CD4-positive, alpha-beta memory T cell (primary cell): ENCODE measurements around the gene DRAXIN. TPM values are rescaled to one million over a fixed set of nuclear protein-coding genes. Genes with fewer than 3 reads are reported as not detected.

Source experiments
- CTCF ChIA-PET: fragments of 350-600 bp; sonication (Branson Sonifier 250); formaldehyde crosslinking; loops from one replicate; lab custom pipeline; 2021; ENCODE audit warnings: inconsistent platforms; ENCODE audit not compliant: partially characterized antibody; lab: Charles Lee
- POLR2A ChIA-PET: fragments of 350-600 bp; sonication (Branson Sonifier 250); formaldehyde crosslinking; loops from one replicate; lab custom pipeline; 2021; ENCODE audit not compliant: partially characterized antibody; lab: Charles Lee
- DNase-seq, 5 donors: peaks; one replicate each; pipeline versions ENCODE4 v3.0.0 to v3.0.0-alpha.2; 2020 to 2022; ENCODE audit warnings: mixed read lengths in 1 of 5
- H3K27ac ChIP-seq: one replicate; pipeline ENCODE4 v1.7.0; 2013; ENCODE audit warnings: low read depth, low read length
- H3K27me3 ChIP-seq: 2 replicates; pipeline ENCODE4 v1.7.0; 2013; ENCODE audit warnings: mild to moderate bottlenecking, low read length, moderate library complexity; ENCODE audit not compliant: insufficient read depth
- H3K36me3 ChIP-seq: 2 replicates; pipeline ENCODE4 v1.7.0; 2013; ENCODE audit warnings: mild to moderate bottlenecking, low read length, moderate library complexity; ENCODE audit not compliant: insufficient read depth
- H3K4me1 ChIP-seq: 2 replicates; pipeline ENCODE4 v1.7.0; 2013; ENCODE audit warnings: mild to moderate bottlenecking, low read length, moderate library complexity; ENCODE audit not compliant: insufficient read depth
- H3K4me3 ChIP-seq, 2 donors: one replicate each; pipeline ENCODE4 v1.7.0; 2013; ENCODE audit warnings: low read length in 2 of 2, mild to moderate bottlenecking in 1 of 2
- H3K9me3 ChIP-seq, 2 donors: one replicate each; pipeline ENCODE4 v1.7.0; 2013; ENCODE audit warnings: low read length in 2 of 2, control low read depth in 1 of 2; ENCODE audit not compliant: control insufficient read depth in 1 of 2
- H3K27ac Mint-ChIP-seq, 7 donors: one replicate each; pipeline ENCODE4 v1.8.0; 2020 to 2021; ENCODE audit warnings: mixed read lengths in 7 of 7, mild to moderate bottlenecking in 6 of 7, inconsistent platforms in 3 of 7, moderate library complexity in 3 of 7
- H3K27me3 Mint-ChIP-seq, 2 donors: one replicate each; pipeline ENCODE4 v1.8.0; 2020 to 2021; ENCODE audit warnings: mixed read lengths in 2 of 2
- H3K36me3 Mint-ChIP-seq, 2 donors: one replicate each; pipeline ENCODE4 v1.8.0; 2020 to 2021; ENCODE audit warnings: mixed read lengths in 2 of 2, inconsistent platforms in 1 of 2, mild to moderate bottlenecking in 1 of 2
- H3K4me1 Mint-ChIP-seq, 4 donors: one replicate each; pipeline ENCODE4 v1.8.0; 2020 to 2021; ENCODE audit warnings: mixed read lengths in 4 of 4, mild to moderate bottlenecking in 1 of 4
- H3K4me3 Mint-ChIP-seq, 8 donors: one replicate each; pipeline ENCODE4 v1.8.0; 2020 to 2021; ENCODE audit warnings: mixed read lengths in 8 of 8, mild to moderate bottlenecking in 7 of 8, moderate library complexity in 6 of 8, inconsistent platforms in 3 of 8
- H3K9me3 Mint-ChIP-seq, 8 donors: one replicate each; pipeline ENCODE4 v1.8.0; 2020 to 2021; ENCODE audit warnings: mixed read lengths in 8 of 8, mild to moderate bottlenecking in 5 of 8, inconsistent platforms in 3 of 8, moderate library complexity in 1 of 8
- intact Hi-C: fragments of 100-400 bp; cut with micrococcal nuclease; formaldehyde crosslinking; loops from one replicate; pipeline ENCODE4 v1.15.1; 2023
- polyA plus RNA-seq, 2 donors: library from polyadenylated mRNA; unstranded; fragments of 300-500 nt; fragmentation: Illumina TruSeq; gene quantifications; one replicate each; pipeline ENCODE4 v1.2.3, GENCODE V29; 2021
- total RNA-seq, 2 experiments: library from RNA; stranded (reverse); gene quantifications; one replicate each; pipeline ENCODE4 v1.2.3, GENCODE V29; 2021

DRAXIN gene
- total and polyA plus RNA-seq, 4 experiments from 2014 or later = 0.07 to 0.23 (median 0.17) TPM; not detected in 1

DNA sequence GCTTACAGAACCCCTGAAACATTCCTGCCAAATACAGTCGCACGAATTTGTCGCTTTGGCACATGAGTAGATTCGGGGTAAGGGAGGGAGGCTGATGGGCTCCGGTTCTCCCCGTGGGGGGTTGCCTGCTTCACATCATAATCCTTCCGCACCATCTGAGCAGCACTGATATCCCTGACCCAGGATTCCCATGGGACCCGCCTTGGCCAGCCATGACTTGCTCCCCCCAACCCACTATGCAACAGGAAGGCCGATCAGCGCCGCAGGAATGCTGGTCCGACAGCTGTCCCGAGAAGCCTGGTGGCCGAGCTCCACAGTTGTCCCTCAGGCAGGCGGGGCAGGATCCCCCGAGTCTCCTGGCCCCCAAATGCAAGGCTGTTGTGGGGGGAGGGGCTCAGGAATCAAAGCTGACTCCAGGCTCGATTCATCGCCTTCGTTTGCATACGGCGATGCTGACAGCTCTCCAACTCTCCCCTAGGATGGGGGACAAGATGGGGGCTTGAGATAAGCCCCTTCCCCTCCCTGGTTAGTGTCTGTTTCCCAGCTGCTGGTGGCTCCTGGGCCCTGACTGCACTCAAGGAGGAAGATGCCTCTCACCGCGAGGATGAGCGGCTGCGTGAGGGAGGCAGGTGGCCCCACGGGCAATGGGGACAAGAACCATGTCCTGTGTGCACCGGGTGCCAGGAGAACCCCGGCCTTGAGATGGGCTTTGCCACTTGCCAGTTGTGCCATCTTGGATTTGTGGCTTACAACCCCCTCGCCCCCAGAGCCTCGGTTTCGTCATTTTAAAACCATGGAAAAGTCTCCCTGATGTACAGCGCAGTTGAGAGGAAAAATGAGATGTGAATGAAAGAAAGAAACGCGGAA is 9.3 kb downstream of the DRAXIN start:
- Mint-ChIP-seq H3K27ac (no peak overlapping the region), H3K9me3 (no peaks in the 10 kb centered on the region), H3K27me3 (peaks cover 15 to 16% of the 10 kb centered on the region in 2 donors), H3K36me3 (no peaks in the 10 kb centered on the region), H3K4me3 (no peak overlapping the region), H3K4me1 (no peaks in the 10 kb centered on the region)
- DNase-seq = no peak
- Histone ChIP-seq H3K4me1 (peaks cover 5% of the 10 kb centered on the region), H3K9me3 (no peaks in the 10 kb centered on the region), H3K36me3 (no peaks in the 10 kb centered on the region), H3K27ac (no peak overlapping the region), H3K27me3 (no peaks in the 10 kb centered on the region), H3K4me3 (no peak overlapping the region)
- intact Hi-C loops = no loop called here
- ChIA-PET CTCF (interaction anchor here (1.4 to 1.5 kb wide), 3 partner anchors 10 to 38 kb away, joined by 3 to 4 read pairs (median 4); no protein-coding TSS in a partner anchor), POLR2A (no interaction called here)

- Histone ChIP-seq H3K9me3 (no peaks in the 10 kb centered on the region), H3K4me1 (peaks cover 5% of the 10 kb centered on the region), H3K27ac (no peak overlapping the region), H3K36me3 (no peaks in the 10 kb centered on the region), H3K4me3 (no peak overlapping the region), H3K27me3 (no peaks in the 10 kb centered on the region)
- H3K36me3 Mint-ChIP-seq = no peaks in the 10 kb centered on the region
- H3K27ac Mint-ChIP-seq = no peak overlapping the region
- H3K27me3 Mint-ChIP-seq = peaks cover 15 to 16% of the 10 kb centered on the region in 2 donors
- ChIA-PET POLR2A (no interaction called here), CTCF (interaction anchor here (1.5 kb wide), 1 partner anchor 9 kb away, joined by 3 read pairs; no protein-coding TSS in a partner anchor)
- intact Hi-C loops = no loop called here
- H3K9me3 Mint-ChIP-seq = no peaks in the 10 kb centered on the region
- H3K4me1 Mint-ChIP-seq = no peaks in the 10 kb centered on the region
- no peak overlapping the region for H3K4me3 Mint-ChIP-seq
- no peak for DNase-seq
These were observed 10.0 kb downstream of the DRAXIN start for GRCh38 chr1:11701551-11701961.

- Mint-ChIP-seq H3K4me3 (no peak overlapping the region), H3K27me3 (peaks cover 15 to 16% of the 10 kb centered on the region in 2 donors), H3K36me3 (no peaks in the 10 kb centered on the region), H3K9me3 (no peaks in the 10 kb centered on the region), H3K4me1 (no peaks in the 10 kb centered on the region), H3K27ac (no peak overlapping the region)
- ChIA-PET POLR2A (no interaction called here), CTCF (interaction anchor here (1.5 kb wide), 1 partner anchor 9 kb away, joined by 3 read pairs; no protein-coding TSS in a partner anchor)
- H3K4me3 ChIP-seq = no peak overlapping the region
- no peaks in the 10 kb centered on the region for H3K9me3 ChIP-seq
- peaks cover 5% of the 10 kb centered on the region for H3K4me1 ChIP-seq
- no peak for DNase-seq
- H3K27ac ChIP-seq = no peak overlapping the region
- H3K36me3 ChIP-seq = no peaks in the 10 kb centered on the region
- intact Hi-C loops = no loop called here
- H3K27me3 ChIP-seq = no peaks in the 10 kb centered on the region
These were observed 10.7 kb downstream of the DRAXIN start for GRCh38 chr1:11701981-11702803.

GRCh38 chr1:11703357-11704193 is 12.1 kb downstream of the DRAXIN start:
- ChIA-PET POLR2A (no interaction called here), CTCF (no interaction called here)
- no peaks in the 10 kb centered on the region for H3K4me1 Mint-ChIP-seq
- Histone ChIP-seq H3K9me3 (no peaks in the 10 kb centered on the region), H3K4me3 (no peak overlapping the region), H3K4me1 (no peaks in the 10 kb centered on the region), H3K36me3 (no peaks in the 10 kb centered on the region), H3K27me3 (no peaks in the 10 kb centered on the region), H3K27ac (no peak overlapping the region)
- DNase-seq = no peak
- H3K9me3 Mint-ChIP-seq = no peaks in the 10 kb centered on the region
- no peak overlapping the region for H3K27ac Mint-ChIP-seq
- H3K4me3 Mint-ChIP-seq = no peak overlapping the region
- H3K27me3 Mint-ChIP-seq = peaks cover 11 to 13% of the 10 kb centered on the region in 2 donors
- intact Hi-C loops = no loop called here
- no peaks in the 10 kb centered on the region for H3K36me3 Mint-ChIP-seq

GRCh38 chr1:11704194-11704529 is 12.7 kb downstream of the DRAXIN start:
- H3K4me1 Mint-ChIP-seq = no peaks in the 10 kb centered on the region
- no peaks in the 10 kb centered on the region for H3K36me3 Mint-ChIP-seq
- Histone ChIP-seq H3K36me3 (no peaks in the 10 kb centered on the region), H3K27me3 (peaks cover 3% of the 10 kb centered on the region), H3K9me3 (no peaks in the 10 kb centered on the region), H3K4me3 (no peak overlapping the region), H3K27ac (no peak overlapping the region), H3K4me1 (no peaks in the 10 kb centered on the region)
- H3K27ac Mint-ChIP-seq = no peak overlapping the region
- H3K9me3 Mint-ChIP-seq = no peaks in the 10 kb centered on the region
- H3K4me3 Mint-ChIP-seq = no peak overlapping the region
- ChIA-PET POLR2A (no interaction called here), CTCF (interaction anchor here (1.4 kb wide), 1 partner anchor 22 kb away, joined by 3 read pairs; no protein-coding TSS in a partner anchor)
- no peak for DNase-seq
- intact Hi-C loops = no loop called here
- peaks cover 12% of the 10 kb centered on the region in 2 donors for H3K27me3 Mint-ChIP-seq

GRCh38 chr1:11704691-11705475 is 13.4 kb downstream of the DRAXIN start:
- Histone ChIP-seq H3K9me3 (no peaks in the 10 kb centered on the region), H3K27ac (no peak overlapping the region), H3K36me3 (no peaks in the 10 kb centered on the region), H3K4me1 (no peaks in the 10 kb centered on the region), H3K4me3 (no peak overlapping the region), H3K27me3 (peaks cover 3% of the 10 kb centered on the region)
- ChIA-PET POLR2A (no interaction called here), CTCF (interaction anchor here (1.4 kb wide), 1 partner anchor 23 kb away, joined by 3 read pairs; no protein-coding TSS in a partner anchor)
- H3K36me3 Mint-ChIP-seq = no peaks in the 10 kb centered on the region
- no peak overlapping the region for H3K27ac Mint-ChIP-seq
- no peak overlapping the region for H3K4me3 Mint-ChIP-seq
- no peaks in the 10 kb centered on the region for H3K4me1 Mint-ChIP-seq
- H3K9me3 Mint-ChIP-seq = no peaks in the 10 kb centered on the region
- intact Hi-C loops = no loop called here
- H3K27me3 Mint-ChIP-seq = peaks cover 15 to 16% of the 10 kb centered on the region in 2 donors
- DNase-seq = no peak
